ENCODE results near the gene LMCD1. TPM values are rescaled to one million over a fixed set of nuclear protein-coding genes. Genes with fewer than 3 reads are reported as not detected.
A peak's percentile ranks its signal among the peaks of the same experiment; 100 is the strongest.

Gene LMCD1
- total and polyA plus RNA-seq, 4 experiments from 2014 or later = 0.53 to 2.2 (median 1.3) TPM

DNA sequence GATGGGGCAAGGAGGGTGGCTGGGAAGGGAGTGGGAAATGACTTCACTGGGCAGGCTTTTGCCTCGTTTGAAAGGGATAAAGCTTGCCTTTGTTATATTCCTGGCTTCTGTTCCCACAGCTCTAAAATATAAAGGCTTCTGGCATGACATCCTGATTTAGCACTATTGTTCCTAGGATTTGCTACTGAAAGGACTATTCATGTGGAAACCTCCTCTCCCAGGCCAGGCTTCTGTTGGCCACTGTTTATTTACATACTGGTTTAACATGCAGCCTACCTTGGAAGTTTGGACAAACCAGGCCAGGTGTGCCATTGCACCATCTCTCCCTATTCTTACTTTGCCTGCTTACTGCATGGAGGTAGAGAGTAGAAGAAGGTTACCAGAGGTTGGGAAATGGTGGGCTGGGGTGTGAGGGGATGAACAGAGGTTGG lies 2.4 kb upstream of the LMCD1 start:
- Mint-ChIP-seq H3K36me3 (no peaks in the 10 kb centered on the region), H3K27me3 (peaks cover 0 to 1% of the 10 kb centered on the region in 2 donors), H3K4me3 (no peak overlapping the region), H3K27ac (peak overlapping the region in 1 of 7 donors; percentile 30), H3K4me1 (peaks cover 3 to 26% (median 11%) of the 10 kb centered on the region in 4 donors), H3K9me3 (peaks cover 0 to 2% (median 0%) of the 10 kb centered on the region in 8 donors)
- intact Hi-C loops (cut with micrococcal nuclease) = no loop called here
- no peaks in the 10 kb centered on the region for H3K36me3 ChIP-seq (ENCODE audit: insufficient read depth, low read length)
- no peak overlapping the region for H3K4me3 ChIP-seq (ENCODE audit: low read length in 2 of 2)
- no peaks in the 10 kb centered on the region for H3K9me3 ChIP-seq (ENCODE audit: control insufficient read depth in 1 of 2, low read length in 2 of 2)
- H3K27me3 ChIP-seq (ENCODE audit: insufficient read depth, low read length) = no peaks in the 10 kb centered on the region
- CTCF ChIA-PET (ENCODE audit: partially characterized antibody) = no interaction called here
- H3K27ac ChIP-seq (ENCODE audit: low read depth, low read length) = no peak overlapping the region
- DNase-seq = no peak
- peaks cover 21% of the 10 kb centered on the region for H3K4me1 ChIP-seq (ENCODE audit: insufficient read depth, low read length)
- POLR2A ChIA-PET (ENCODE audit: partially characterized antibody) = no interaction called here

- peak overlapping the region in 4 of 8 donors; percentile 28 to 93 (median 68) for H3K4me3 Mint-ChIP-seq
- ChIA-PET CTCF (ENCODE audit: partially characterized antibody) (interaction anchor here (1.2 to 1.4 kb wide), 2 partner anchors 83 to 176 kb away, joined by 3 to 6 read pairs; no protein-coding TSS in a partner anchor), POLR2A (ENCODE audit: partially characterized antibody) (no interaction called here)
- Histone ChIP-seq H3K4me3 (ENCODE audit: low read length in 2 of 2) (no peak overlapping the region), H3K27me3 (ENCODE audit: insufficient read depth, low read length) (no peaks in the 10 kb centered on the region), H3K27ac (ENCODE audit: low read depth, low read length) (no peak overlapping the region), H3K36me3 (ENCODE audit: insufficient read depth, low read length) (no peaks in the 10 kb centered on the region), H3K9me3 (ENCODE audit: control insufficient read depth in 1 of 2, low read length in 2 of 2) (no peaks in the 10 kb centered on the region), H3K4me1 (ENCODE audit: insufficient read depth, low read length) (peaks cover 21% of the 10 kb centered on the region)
- peaks cover 0 to 2% (median 0%) of the 10 kb centered on the region in 8 donors for H3K9me3 Mint-ChIP-seq
- DNase-seq = no peak
- intact Hi-C loops (cut with micrococcal nuclease) = loop anchor here (10.0 kb wide), 1 partner anchor 124 kb away; no protein-coding TSS in a partner anchor
- H3K36me3 Mint-ChIP-seq = no peaks in the 10 kb centered on the region
- H3K27me3 Mint-ChIP-seq = no peaks in the 10 kb centered on the region
- peak overlapping the region in 2 of 7 donors; percentile 42 to 64 for H3K27ac Mint-ChIP-seq
- peaks cover 5 to 26% (median 11%) of the 10 kb centered on the region in 4 donors for H3K4me1 Mint-ChIP-seq
Observed at GRCh38 chr3:8500319-8500988, 1.2 kb upstream of the LMCD1 start.

GRCh38 chr3:8500989-8501370 lies 643 bp upstream of the LMCD1 start:
- ChIA-PET POLR2A (ENCODE audit: partially characterized antibody) (no interaction called here), CTCF (ENCODE audit: partially characterized antibody) (interaction anchor here (1.2 to 1.4 kb wide), 2 partner anchors 84 to 177 kb away, joined by 3 to 6 read pairs; no protein-coding TSS in a partner anchor)
- intact Hi-C loops (cut with micrococcal nuclease) = loop anchor here (1.0 to 10.0 kb wide), 2 partner anchors 124 to 144 kb away; no protein-coding TSS in a partner anchor
- Histone ChIP-seq H3K36me3 (ENCODE audit: insufficient read depth, low read length) (no peaks in the 10 kb centered on the region), H3K27ac (ENCODE audit: low read depth, low read length) (peak overlapping the region; percentile 27), H3K4me1 (ENCODE audit: insufficient read depth, low read length) (peaks cover 21% of the 10 kb centered on the region), H3K27me3 (ENCODE audit: insufficient read depth, low read length) (no peaks in the 10 kb centered on the region), H3K4me3 (ENCODE audit: low read length in 2 of 2) (peak overlapping the region in 1 of 2 donors; percentile 36), H3K9me3 (ENCODE audit: control insufficient read depth in 1 of 2, low read length in 2 of 2) (no peaks in the 10 kb centered on the region)
- H3K4me3 Mint-ChIP-seq = peak overlapping the region; percentile 84 to 93 (median 88)
- H3K4me1 Mint-ChIP-seq = peaks cover 5 to 26% (median 11%) of the 10 kb centered on the region in 4 donors
- no peaks in the 10 kb centered on the region for H3K36me3 Mint-ChIP-seq
- no peaks in the 10 kb centered on the region for H3K27me3 Mint-ChIP-seq
- no peak for DNase-seq
- H3K27ac Mint-ChIP-seq = peak overlapping the region in 5 of 7 donors; percentile 31 to 95 (median 92)
- peaks cover 0 to 2% (median 0%) of the 10 kb centered on the region in 8 donors for H3K9me3 Mint-ChIP-seq

- Mint-ChIP-seq H3K27ac (no peak overlapping the region), H3K27me3 (no peaks in the 10 kb centered on the region), H3K9me3 (no peaks in the 10 kb centered on the region), H3K4me3 (peak overlapping the region in 1 of 8 donors; percentile 27), H3K36me3 (no peaks in the 10 kb centered on the region), H3K4me1 (peaks cover 5 to 26% (median 11%) of the 10 kb centered on the region in 4 donors)
- Histone ChIP-seq H3K4me3 (ENCODE audit: low read length in 2 of 2) (no peak overlapping the region), H3K4me1 (ENCODE audit: insufficient read depth, low read length) (peaks cover 21% of the 10 kb centered on the region), H3K27me3 (ENCODE audit: insufficient read depth, low read length) (no peaks in the 10 kb centered on the region), H3K9me3 (ENCODE audit: control insufficient read depth in 1 of 2, low read length in 2 of 2) (no peaks in the 10 kb centered on the region), H3K27ac (ENCODE audit: low read depth, low read length) (no peak overlapping the region), H3K36me3 (ENCODE audit: insufficient read depth, low read length) (no peaks in the 10 kb centered on the region)
- CTCF ChIA-PET (ENCODE audit: partially characterized antibody) = no interaction called here
- DNase-seq = no peak
- POLR2A ChIA-PET (ENCODE audit: partially characterized antibody) = no interaction called here
- intact Hi-C loops (cut with micrococcal nuclease) = loop anchor here (10.0 kb wide), 1 partner anchor 121 kb away; no protein-coding TSS in a partner anchor
Observed at GRCh38 chr3:8503461-8503860, 1.8 kb downstream of the LMCD1 start.

- Mint-ChIP-seq H3K27ac (peak overlapping the region in 1 of 7 donors; percentile 37), H3K27me3 (no peaks in the 10 kb centered on the region), H3K9me3 (peaks cover 0 to 3% (median 0%) of the 10 kb centered on the region in 8 donors), H3K36me3 (no peaks in the 10 kb centered on the region), H3K4me3 (peak overlapping the region in 2 of 8 donors; percentile 10 to 27), H3K4me1 (peaks cover 5 to 26% (median 11%) of the 10 kb centered on the region in 4 donors)
- Histone ChIP-seq H3K36me3 (ENCODE audit: insufficient read depth, low read length) (no peaks in the 10 kb centered on the region), H3K4me3 (ENCODE audit: low read length in 2 of 2) (no peak overlapping the region), H3K27me3 (ENCODE audit: insufficient read depth, low read length) (no peaks in the 10 kb centered on the region), H3K4me1 (ENCODE audit: insufficient read depth, low read length) (peaks cover 21% of the 10 kb centered on the region), H3K9me3 (ENCODE audit: control insufficient read depth in 1 of 2, low read length in 2 of 2) (no peaks in the 10 kb centered on the region), H3K27ac (ENCODE audit: low read depth, low read length) (no peak overlapping the region)
- ChIA-PET POLR2A (ENCODE audit: partially characterized antibody) (no interaction called here), CTCF (ENCODE audit: partially characterized antibody) (no interaction called here)
- intact Hi-C loops (cut with micrococcal nuclease) = loop anchor here (10.0 kb wide), 1 partner anchor 121 kb away; no protein-coding TSS in a partner anchor
- DNase-seq = no peak
Observed at GRCh38 chr3:8503871-8504610, 2.4 kb downstream of the LMCD1 start.

DNA sequence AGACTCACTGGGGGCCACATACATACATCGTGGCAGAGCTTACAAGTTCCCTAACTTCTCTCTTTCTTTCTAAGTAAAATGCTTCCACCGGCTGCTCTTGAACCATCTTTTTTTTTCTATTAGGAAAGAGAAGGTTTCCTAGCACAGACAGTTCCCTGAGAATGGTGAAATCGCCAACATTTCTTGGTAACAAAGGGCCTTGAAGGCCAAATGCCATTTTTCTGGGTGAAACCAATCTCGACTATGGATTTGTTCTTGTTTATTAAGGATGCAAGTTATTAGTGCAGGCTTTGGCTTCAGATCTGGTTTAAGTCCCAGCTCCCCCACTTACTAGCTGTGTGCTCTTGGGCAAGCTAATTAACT lies 3.0 kb downstream of the LMCD1 start:
- intact Hi-C loops (cut with micrococcal nuclease) = loop anchor here (10.0 kb wide), 1 partner anchor 120 kb away; no protein-coding TSS in a partner anchor
- ChIA-PET POLR2A (ENCODE audit: partially characterized antibody) (no interaction called here), CTCF (ENCODE audit: partially characterized antibody) (no interaction called here)
- no peak for DNase-seq
- Mint-ChIP-seq H3K36me3 (no peaks in the 10 kb centered on the region), H3K27me3 (no peaks in the 10 kb centered on the region), H3K4me3 (peak overlapping the region in 1 of 8 donors; percentile 10), H3K9me3 (peaks cover 0 to 5% (median 0%) of the 10 kb centered on the region in 8 donors), H3K4me1 (peaks cover 5 to 26% (median 11%) of the 10 kb centered on the region in 4 donors), H3K27ac (peak overlapping the region in 1 of 7 donors; percentile 37)
- Histone ChIP-seq H3K27ac (ENCODE audit: low read depth, low read length) (no peak overlapping the region), H3K36me3 (ENCODE audit: insufficient read depth, low read length) (no peaks in the 10 kb centered on the region), H3K27me3 (ENCODE audit: insufficient read depth, low read length) (no peaks in the 10 kb centered on the region), H3K4me3 (ENCODE audit: low read length in 2 of 2) (no peak overlapping the region), H3K4me1 (ENCODE audit: insufficient read depth, low read length) (peaks cover 21% of the 10 kb centered on the region), H3K9me3 (ENCODE audit: control insufficient read depth in 1 of 2, low read length in 2 of 2) (no peaks in the 10 kb centered on the region)

DNA sequence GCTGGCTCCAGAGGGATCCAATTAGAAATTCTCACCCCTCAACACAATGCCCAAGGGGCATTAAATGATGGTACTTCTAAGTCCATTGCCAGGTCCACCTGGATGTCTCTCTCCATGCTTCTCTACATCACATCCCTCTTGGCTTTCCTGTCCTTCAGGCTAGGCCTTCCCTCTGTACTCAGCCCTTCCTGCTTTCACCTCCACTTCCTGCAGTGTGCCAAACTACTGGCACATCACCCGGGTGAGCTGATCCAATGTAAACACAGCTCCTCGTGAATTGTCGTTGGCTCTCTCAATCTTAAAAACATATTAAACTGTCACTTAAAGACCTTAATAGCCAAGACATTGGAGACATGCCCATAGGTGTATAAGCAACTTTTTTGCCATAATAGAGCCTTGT lies 4.0 kb downstream of the LMCD1 start:
- no peaks in the 10 kb centered on the region for H3K27me3 Mint-ChIP-seq
- CTCF ChIA-PET (ENCODE audit: partially characterized antibody) = no interaction called here
- H3K27ac Mint-ChIP-seq = no peak overlapping the region
- peaks cover 0 to 5% (median 0%) of the 10 kb centered on the region in 8 donors for H3K9me3 Mint-ChIP-seq
- intact Hi-C loops (cut with micrococcal nuclease) = loop anchor here (10.0 kb wide), 1 partner anchor 119 kb away; no protein-coding TSS in a partner anchor
- H3K4me1 Mint-ChIP-seq = peaks cover 5 to 26% (median 11%) of the 10 kb centered on the region in 4 donors
- Histone ChIP-seq H3K9me3 (ENCODE audit: control insufficient read depth in 1 of 2, low read length in 2 of 2) (no peaks in the 10 kb centered on the region), H3K4me1 (ENCODE audit: insufficient read depth, low read length) (peaks cover 21% of the 10 kb centered on the region), H3K27me3 (ENCODE audit: insufficient read depth, low read length) (no peaks in the 10 kb centered on the region), H3K27ac (ENCODE audit: low read depth, low read length) (no peak overlapping the region), H3K36me3 (ENCODE audit: insufficient read depth, low read length) (no peaks in the 10 kb centered on the region), H3K4me3 (ENCODE audit: low read length in 2 of 2) (no peak overlapping the region)
- H3K36me3 Mint-ChIP-seq = no peaks in the 10 kb centered on the region
- no peak overlapping the region for H3K4me3 Mint-ChIP-seq
- POLR2A ChIA-PET (ENCODE audit: partially characterized antibody) = no interaction called here
- DNase-seq = no peak

Measured in CD4-positive, alpha-beta memory T cell (primary cell).